NCI-H345 (cell line): ENCODE results near the gene CALHM5.

Source experiments
- DNase-seq: peaks from one replicate; lab custom pipeline; 2025; lab: John Stamatoyannopoulos, UW

Gene CALHM5

DNA sequence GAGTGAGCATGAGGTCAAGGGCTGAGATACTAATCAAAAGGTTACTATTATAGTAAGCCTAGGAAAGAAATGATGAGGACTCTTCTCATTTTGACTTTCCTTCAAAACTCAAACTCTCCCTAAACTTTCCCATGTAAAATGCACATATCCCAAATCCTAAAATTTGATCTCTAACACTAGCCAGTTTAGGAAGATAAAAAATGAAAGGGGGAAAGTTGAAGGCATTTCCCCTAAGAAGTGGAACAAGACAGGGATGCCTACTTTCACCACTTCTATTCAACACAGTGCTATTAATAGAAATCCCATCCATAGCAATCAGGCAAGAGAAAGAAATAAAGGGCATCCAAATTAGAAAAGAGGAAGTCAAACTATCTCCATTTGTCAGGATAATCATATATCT is 2.9 kb upstream of the CALHM5 start:
- DNase-seq: no peak

DNA sequence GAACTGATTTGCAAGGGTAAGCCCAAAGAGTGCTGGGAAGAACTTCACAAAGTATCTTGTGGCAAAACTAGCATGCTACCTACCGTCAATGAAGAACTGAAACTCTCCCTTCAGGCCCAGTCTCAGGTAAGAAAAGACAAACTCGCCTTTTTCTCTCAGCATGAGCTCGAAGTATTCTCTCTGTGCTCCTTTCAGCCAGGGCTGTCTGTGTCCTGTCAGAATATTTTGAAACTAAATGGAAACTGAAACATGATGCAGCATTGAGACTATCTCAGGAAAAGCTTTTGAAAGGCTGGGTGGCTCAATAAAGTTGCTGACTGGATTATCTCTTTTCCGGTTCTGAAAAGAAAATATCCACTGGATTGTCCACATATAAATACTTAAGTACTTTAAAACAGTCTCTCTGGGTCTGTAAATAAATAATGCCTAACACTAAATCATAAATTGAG is 696 bp downstream of the CALHM5 start:
- DNase-seq: no peak

DNA sequence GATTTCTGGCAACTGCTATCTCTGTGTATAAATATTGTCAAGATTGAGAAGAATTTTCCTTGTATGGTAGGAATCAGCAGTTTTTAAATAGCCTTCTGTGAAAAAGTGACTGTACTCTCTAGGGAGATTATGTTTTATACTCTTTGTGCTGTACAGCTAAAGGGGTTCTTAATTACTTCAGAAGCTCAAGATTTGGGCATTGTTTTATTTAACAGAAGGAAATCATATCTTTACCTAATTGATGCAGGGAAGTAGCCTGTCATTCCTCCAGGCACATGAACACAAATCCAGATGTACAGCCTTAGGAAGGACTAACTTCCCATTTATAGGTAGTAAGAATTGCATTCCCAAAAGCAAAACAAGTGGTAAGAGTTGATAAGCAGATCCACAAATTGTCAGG is 1.3 kb downstream of the CALHM5 start:
- no peak for DNase-seq

DNA sequence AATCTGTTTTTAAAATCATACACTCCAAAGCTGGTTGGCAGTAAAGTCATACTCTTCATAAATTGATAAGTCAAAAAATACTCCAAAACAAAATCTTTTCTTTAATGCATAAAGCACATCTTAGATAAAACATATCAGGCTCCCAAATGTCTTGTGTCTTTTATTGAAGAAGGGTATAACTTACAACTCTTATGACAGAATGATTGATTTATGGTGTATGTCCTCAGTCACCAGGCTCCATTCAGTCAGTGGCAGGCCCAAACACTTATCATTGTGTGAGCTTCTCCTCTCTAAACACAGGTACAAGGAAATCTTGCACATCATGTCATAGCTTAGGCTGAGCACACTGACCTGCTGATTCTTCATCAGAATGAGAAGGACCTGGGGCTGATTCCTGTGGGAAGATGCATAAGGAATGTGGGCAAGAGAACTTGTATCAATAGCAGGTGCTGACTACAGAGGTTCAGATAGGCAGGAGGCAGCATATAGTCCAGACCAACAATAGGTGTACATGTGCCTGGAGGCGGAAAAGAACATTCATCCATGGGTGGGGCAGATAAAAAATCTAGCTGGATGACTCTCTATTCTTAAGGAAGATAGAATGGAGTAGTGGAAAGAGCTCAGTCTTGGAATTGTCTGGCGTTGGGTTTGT is 1.9 kb downstream of the CALHM5 start:
- no peak for DNase-seq

DNA sequence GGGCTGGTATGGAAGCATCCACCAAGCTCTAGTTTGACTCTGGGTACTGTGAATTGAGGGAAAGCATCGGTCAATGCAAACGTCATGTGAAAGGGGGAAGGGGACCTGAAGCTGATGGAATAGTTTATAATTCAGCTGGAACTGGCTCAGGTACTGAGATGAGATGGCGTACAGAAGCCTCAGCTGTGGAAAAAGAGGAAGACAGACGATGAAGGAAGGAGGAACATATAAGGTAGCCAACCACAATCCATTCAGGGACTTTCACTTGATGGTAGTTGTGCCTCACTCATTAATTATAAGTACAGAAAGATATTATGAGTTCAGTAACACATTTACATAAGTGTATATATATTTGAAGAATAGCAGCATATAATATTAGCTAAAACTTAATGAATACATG is 2.7 kb downstream of the CALHM5 start:
- no peak for DNase-seq

DNA sequence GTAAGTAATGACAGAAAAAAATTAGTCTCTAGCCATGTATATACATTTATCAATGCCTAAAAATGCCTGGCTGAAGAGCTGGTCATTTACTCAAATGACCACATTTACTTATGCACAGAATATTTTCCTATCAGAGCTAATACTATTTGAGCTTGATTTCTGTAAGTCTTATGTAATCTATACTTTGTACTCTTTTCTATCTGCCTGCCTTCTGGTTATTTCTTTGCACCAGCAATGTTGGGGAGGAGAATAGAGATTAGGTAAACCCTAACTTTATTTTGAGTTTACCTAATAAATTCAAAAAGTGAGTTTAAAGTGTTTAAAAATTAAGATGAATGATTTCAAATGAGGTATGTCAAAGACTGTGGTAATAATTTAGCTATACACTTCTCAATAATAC is 3.7 kb downstream of the CALHM5 start:
- no peak for DNase-seq

DNA sequence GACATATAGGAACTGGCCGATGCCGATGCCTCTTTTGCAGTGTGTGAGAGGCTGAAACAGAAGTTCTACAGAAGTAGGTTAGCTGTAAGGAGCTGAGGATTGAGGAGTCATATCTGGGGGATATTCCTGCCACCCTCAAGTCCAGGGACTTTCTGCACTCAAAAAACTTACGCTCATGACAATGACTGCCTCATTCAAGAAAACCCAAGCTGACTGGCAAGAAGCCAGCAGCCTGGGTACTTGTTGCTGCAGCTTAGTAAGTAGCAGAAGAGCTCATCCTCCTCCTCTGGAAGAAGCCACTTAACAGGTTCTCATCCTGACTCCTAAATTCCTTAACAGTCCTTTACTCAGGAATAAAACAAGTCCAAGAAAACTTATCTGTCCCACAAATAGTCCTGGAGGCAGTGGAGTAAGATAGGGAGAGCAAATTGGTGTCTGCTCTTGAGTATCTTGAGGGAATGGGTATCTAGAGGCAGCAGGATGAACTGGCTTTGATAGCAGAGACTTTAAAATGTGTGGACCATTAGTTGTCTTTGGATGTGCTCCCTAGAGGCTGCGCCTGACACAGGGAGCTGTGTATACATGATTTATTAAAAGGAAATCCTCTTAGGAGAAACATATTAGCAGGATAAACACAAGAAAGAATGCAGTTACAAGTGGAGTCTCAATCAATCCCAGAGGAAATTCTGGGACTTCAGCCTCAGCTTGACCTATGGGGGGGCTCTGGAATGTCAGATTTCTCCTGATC is 7.4 kb downstream of the CALHM5 start:
- no peak for DNase-seq

DNA sequence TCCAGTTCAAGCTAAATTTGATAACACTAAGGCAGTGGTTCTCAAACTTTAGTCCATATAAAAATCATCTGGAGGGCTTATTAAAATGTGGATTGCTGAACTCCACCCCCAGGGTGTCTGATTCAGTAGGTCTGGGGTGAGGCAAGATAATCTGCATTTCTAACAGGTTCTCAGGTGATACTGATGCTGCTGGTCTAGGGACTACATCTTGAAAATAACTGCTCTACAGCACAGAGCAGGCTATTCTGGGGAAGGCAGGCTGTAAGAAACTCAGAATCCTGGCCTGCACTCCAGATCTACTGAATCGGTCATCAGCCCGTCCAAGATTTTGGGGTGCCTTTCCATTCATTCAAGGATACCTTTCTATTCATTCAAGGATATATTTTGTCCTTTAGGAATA is 11.5 kb downstream of the CALHM5 start:
- DNase-seq: no peak

DNA sequence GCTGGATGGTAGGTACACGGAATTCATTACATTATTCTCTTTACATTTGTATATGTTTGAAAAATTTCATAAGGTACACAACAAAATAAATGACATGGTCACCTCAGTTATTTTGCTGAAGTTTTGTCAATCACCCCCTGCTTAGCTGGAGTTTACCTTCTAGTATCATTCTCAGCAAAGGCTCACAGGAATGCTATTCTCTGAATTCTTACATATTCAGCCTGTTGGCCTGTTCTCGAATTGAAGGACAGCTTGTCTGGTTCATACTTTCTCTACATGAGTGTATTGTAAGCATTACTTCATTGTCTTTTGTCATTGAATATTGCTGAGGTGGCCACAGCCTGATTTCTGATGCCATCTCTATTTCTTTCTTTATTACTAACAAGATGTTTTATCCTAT is 12.8 kb downstream of the CALHM5 start:
- no peak for DNase-seq

DNA sequence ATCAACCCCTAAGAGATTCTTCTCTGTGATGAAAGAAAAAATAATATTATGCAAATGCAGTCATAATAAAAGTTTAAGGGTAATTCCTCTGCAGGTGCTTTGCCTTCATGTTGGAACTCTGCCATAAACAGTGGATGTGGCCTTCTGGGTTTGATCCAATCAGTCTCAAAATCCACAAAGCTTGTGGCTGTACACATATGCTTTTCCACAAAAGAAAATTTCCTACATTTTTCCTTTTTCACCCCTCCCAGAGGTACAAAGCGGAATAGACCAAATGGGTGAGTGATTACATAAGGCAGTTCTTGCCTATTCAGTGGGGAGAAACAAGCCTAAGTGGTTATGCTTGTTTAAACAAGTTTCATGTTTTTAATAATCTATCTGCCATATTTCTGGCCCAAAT is 16.7 kb downstream of the CALHM5 start:
- no peak for DNase-seq

DNA sequence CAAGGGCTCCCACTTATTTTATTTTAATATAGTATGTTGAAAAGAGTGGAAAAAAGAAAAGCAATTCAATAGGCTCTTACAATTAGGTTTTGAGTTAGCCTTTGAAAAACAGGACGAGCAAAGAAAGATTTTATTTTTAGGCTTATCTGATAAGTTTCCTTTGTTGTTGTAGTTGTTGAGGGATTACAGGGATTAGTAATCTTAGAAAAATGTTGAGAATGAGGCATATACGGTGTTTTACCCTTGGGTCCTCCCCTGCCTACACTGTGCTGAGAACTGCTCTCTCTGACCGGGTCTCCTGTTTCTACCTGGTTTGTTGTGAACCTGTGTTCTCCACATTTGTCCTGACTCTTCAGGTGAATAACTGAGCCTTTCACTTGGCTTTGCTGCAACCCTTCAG is 17.3 kb downstream of the CALHM5 start:
- DNase-seq: no peak

DNA sequence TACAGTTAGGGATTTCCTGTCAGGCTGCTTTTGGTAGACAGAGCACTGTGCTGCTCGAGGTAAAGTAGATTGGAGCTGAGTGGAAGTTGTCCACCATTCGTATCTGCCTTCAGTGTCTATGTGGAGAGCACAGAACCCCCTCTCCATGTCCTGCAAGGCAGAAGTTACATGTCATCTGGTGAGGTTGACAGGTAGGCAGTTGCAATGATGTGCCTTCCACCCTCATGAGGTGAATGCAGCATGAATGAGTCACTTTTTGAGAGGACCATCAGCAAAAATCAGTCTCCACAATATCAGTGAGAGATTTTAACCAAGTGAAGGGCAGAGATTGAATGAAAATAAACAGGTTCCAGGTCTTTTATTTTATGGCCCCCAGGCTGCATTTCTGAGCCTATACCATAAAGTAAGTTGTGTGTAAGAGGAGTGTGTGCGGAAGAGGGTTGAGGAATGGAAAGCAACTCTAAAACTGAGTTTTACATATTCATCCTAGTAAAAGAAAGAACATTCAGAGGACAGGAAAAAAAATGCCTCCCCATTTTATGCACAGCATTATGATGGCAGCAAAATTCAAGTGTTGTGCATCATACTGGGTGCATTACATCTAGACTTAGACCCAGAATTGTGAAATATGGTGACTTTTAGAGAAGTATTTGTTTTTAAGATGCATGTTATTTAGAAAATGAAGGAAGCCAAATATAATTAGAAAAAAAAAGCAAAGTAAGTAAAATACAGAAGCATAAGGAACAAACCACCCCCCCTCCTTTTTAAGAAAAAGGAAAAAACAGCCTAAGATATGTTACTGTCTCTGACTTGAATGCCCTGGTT is 18.2 kb downstream of the CALHM5 start:
- no peak for DNase-seq

DNA sequence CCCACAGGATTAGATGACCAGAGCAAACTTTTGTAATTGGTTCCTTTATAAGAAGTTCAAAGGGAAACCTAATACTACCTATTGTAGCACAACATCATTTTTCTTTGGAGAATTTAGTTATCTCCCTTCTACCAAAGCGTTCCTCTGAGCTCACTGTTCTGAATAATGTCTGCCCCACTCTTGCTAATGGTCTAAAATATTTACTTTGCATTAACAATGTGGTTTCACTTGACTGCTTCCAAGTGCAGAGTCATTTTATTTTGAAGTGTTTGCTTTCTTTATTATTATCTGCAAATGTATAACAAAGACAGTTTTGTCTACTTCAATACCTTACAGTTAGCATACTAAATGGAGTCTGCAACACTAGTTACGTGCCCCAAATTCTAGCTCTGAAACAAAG is 19.0 kb downstream of the CALHM5 start:
- DNase-seq: peak; percentile 51

DNA sequence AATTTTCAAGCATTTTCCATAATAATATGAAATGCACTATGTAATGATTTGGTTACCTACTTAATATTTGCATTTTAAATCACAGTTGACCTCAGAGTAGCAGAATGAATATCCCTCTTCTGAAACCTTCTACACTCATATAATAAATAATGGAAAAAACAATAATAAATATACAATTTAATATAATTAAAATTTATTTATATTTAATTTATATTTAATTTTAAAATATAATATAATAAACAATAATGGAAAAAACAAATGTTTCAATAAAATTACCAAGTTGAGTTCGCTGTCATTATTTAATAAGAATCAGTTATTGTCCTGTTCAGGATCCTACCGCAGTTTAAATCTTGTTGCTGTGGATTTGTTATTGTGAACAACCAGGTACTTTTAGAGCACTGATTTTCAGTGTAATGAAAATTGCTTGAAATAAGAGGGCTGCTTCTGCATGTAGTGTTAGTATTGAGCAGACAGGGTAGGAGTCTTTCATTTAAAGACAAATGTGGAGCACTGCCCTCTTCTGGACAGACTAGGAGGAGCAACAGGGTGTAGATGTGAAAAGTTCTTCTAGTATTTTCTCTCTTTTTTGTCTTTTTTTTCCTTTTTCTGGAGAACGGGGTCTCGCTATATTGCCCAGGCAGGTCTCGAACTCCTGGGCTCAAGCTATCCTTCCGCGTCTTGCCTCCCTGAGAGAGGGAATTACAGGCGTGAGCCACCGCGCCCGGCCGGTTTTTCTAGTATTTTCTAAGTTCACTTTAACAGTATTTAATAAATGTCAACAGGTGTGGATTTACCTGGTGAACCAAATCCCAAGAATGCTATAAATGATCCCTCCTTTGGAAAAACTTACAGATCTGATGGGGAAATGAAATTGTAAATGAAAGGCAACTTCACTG is 20.5 kb downstream of the CALHM5 start:
- DNase-seq: peak; percentile 42

DNA sequence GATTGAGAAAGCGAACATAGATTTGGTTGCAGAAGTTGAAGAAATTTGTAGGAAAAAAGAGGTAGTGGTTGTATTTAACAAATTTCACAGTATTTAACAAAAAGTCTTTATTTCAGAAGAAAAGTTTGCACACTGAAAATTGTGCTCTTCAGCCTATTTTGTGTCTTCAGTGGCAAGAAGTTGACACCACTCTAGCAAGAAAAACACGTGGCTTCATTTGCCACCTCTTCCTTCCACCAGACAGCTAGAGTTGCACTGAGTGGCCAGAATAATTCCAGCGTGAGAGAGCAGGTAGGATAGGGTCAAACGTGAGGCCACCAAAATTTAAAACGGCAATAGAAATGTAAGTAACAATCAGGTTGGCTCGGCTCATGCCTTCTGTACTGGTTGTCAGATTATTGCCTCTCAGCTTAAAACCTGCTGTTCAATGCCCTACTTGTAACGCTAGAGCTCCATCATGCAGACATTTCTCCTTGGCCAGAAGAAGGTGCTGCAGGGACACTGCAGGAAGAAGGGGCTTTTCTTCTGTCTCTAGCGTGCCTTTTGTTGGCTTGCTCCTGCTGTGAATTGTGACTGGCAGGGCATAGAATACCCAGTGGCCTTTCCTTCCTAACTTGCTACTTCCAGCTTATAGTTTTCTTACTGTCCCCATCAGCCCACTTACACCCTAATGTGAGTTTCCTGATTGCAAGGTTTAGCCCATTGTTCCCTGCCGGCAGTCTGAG is 22.0 kb downstream of the CALHM5 start:
- DNase-seq: no peak

DNA sequence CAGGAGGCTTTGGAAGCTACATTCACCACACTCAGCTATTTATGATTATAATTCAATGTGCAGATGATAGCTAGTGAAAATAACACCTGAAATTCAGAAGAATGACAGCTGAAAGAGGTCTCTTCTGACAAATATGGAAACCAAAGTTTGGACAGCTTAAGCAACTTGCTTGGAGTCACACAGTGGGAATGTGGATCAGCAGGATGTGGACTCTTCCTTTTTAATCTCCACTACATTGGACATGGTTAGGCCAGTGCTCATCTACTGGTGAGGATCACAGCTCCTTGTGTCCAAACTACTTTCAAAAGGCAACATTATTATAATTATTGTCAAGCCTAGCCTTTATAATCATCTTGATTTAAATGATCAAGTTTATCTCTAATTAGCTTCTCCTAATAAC is 23.7 kb downstream of the CALHM5 start:
- DNase-seq: no peak

DNA sequence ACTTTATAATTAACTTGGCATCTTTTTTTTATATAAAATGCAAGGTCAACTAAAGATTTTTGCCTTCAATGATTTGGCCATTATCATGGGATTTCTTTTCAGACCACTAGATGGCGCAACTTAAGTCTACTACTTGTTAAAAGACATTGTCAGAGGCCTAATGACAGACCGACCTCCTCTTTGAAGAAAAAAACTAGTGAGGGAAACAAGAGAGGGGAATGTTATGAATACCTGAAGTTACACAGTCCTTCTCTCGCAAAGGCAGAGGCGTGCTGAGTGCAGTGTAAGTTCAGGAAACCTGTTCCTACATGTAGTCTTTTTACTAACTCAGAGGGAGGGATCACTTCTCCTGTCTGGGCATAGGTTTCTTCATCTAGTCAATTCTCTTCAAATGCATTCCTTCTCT is 24.8 kb downstream of the CALHM5 start:
- peak; percentile 41 for DNase-seq

DNA sequence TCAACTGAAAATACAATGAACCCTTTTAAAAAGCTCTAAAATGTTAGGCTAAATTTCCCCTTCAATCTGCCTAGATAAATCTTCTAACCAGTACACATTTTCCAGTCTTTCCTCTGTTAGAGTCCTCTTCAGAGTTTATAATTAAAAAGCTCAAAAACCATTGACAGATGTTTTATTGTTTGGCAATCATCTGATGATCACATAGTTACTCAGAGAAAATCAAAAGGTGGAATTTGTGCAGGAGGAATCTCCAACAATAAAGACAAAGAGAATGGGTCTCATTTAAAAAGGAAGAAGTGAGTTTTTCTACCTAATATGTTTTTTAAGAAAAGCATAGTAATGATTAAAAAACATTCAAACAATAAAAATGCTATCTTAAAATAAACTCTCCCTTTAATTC is 31.0 kb downstream of the CALHM5 start:
- DNase-seq: no peak

DNA sequence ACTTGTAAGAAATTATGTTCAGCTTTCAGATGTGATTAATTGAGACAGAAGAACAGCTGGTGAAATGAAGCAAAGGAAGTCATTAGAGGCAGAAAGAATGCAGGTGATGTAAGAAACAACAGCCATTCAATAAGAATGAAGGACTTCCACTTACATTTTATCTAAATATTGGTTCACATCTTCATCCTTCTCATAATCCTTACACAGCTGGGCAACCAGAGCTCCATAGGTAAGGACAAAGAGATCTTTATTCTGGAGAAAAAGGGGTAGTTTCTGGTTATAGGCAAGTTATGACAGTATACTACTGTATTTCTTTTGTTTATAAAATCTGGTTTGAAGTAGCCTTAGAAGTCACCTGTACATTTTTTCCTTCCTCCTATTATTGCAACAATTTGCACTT is 31.7 kb downstream of the CALHM5 start:
- no peak for DNase-seq

DNA sequence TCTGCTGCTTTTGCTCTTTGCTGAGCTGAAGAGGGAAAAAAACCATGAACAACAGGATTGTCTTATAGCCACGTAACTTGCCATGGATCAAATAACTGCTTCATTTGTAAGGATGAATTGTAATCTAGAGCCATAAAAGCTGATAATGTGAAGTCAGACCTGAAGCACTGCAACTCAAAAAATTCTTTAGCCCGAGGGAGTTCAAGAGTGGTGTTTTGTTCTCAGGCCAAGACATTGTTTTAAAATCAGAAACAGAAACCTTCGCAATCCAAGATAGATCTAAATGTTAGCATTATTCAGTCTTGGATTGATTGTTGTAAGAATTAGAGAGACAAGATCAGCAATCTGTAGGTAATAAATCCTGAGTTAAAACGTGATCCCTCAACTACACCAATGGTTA is 34.2 kb downstream of the CALHM5 start, which contains the start of gene TRAPPC3L:
TSS of gene TRAPPC3L (minus strand) at position 34 of the 400 bp plus-strand sequence. CDS start 170 bp downstream, outside the sequence.
- no peak for DNase-seq

DNA sequence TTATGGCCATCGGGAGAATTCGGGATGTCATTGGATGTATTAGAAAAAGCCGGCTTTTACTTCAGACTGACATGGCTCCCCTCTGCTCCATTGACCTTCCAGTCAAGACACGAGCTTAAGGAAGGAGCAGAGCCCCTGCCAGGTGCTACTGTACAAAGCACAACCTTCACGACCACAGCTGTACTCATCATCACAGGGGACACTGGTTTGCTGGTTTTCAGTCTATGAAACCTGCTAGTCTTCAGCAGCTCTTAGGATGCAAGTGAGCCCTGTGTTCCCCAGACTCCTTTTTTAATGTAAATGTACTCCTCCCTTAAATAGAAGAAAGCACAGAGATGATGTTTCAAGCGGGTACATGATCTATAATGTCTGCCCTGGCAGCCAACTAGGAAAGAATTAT is 35.9 kb downstream of the CALHM5 start:
- no peak for DNase-seq
